Measurements from ENCODE around the gene DEPDC5. TPM values are rescaled to one million over a fixed set of nuclear protein-coding genes. Genes with fewer than 3 reads are reported as not detected.
"Not testable (repeated sequence)": the region's sequence is repeated elsewhere in the genome, so short reads cannot be mapped to it uniquely, and the experiment has no call there.

The DEPDC5 gene
- polyA plus RNA-seq, 4 donors: 15.4 to 18.8 (median 16.1) TPM

- DNase-seq (ENCODE audit: low read depth in 4 of 4, low spot score in 3 of 4): no peak
Measured at GRCh38 chr22:31812977-31813605, 59.3 kb downstream of the DEPDC5 start.

- DNase-seq (ENCODE audit: low read depth in 4 of 4, low spot score in 3 of 4): not testable (repeated sequence)
Measured at GRCh38 chr22:31813898-31814297, 60.1 kb downstream of the DEPDC5 start.

GRCh38 chr22:31814942-31815341 is 61.1 kb downstream of the DEPDC5 start:
- no peak for DNase-seq (ENCODE audit: low read depth in 4 of 4, low spot score in 3 of 4)

- DNase-seq (ENCODE audit: low read depth in 4 of 4, low spot score in 3 of 4): not testable (repeated sequence)
Measured at GRCh38 chr22:31815383-31815814, 61.6 kb downstream of the DEPDC5 start.

DNA sequence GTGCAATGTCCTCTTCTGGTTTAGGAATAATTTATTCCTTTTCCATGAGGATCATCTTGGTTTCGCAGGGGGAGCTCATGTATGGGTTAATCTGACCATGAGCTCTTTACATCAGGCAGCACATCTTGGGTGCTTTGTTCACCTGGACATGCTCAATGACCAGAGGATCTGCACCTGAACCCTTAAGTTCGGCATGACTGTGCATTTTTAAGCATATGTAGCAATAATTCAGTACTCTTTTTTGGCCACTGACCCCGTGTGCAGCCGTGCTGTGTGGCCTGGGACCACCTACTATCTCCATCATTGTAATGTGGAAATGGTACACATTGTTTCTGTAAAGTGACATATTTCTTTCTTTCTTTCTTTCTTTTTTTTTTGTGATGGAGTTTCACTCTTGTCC is 62.9 kb downstream of the DEPDC5 start:
- no peak for DNase-seq (ENCODE audit: low read depth in 4 of 4, low spot score in 3 of 4)

GRCh38 chr22:31818481-31819392 is 64.9 kb downstream of the DEPDC5 start:
- no peak for DNase-seq (ENCODE audit: low read depth in 4 of 4, low spot score in 3 of 4)

DNA sequence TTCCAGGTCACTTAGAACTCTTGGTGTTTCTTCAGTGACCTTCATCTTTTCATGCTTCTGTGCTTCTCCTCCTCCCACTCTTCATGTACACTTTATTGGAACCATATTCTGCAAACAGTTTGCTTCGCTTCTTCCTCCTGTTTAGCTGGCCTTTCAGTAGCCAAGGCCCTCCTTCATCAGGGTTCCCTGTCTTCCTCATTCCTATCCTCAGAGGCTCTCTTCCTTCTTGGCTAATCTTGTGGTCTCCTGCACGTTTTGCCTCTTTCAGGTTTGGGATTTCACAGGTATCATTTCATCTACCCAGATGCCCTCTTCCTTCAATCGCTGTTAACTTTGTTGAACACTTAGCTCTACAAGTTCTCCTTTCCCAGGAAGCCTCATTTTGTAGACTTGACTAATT is 66.8 kb downstream of the DEPDC5 start:
- DNase-seq (ENCODE audit: low read depth in 4 of 4, low spot score in 3 of 4): no peak

GRCh38 chr22:31821572-31821971 is 67.8 kb downstream of the DEPDC5 start:
- no peak for DNase-seq (ENCODE audit: low read depth in 4 of 4, low spot score in 3 of 4)

GRCh38 chr22:31822523-31822922 is 68.7 kb downstream of the DEPDC5 start:
- DNase-seq (ENCODE audit: low read depth in 4 of 4, low spot score in 3 of 4): no peak

DNA sequence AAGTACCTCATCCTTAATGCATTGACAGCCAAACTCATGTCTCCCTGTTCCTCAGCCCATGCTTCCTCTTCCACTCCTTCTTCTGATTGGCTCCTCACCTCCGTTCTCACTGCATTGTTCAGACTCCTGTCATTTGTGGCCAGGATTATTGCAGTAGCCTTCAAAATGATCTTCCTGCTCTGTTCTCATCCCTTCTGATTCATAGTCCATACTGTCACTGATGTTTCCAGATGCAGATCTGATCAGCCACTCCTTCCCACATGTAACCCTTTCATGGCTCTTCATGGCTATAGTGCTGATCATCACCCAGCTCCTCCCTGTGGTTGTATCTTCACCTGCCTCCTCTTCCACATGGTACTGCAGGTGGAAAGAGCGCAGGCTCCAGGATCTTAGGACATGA is 71.7 kb downstream of the DEPDC5 start:
- DNase-seq (ENCODE audit: low read depth in 4 of 4, low spot score in 3 of 4): no peak

GRCh38 chr22:31826443-31826842 is 72.6 kb downstream of the DEPDC5 start:
- DNase-seq (ENCODE audit: low read depth in 4 of 4, low spot score in 3 of 4): no peak

DNA sequence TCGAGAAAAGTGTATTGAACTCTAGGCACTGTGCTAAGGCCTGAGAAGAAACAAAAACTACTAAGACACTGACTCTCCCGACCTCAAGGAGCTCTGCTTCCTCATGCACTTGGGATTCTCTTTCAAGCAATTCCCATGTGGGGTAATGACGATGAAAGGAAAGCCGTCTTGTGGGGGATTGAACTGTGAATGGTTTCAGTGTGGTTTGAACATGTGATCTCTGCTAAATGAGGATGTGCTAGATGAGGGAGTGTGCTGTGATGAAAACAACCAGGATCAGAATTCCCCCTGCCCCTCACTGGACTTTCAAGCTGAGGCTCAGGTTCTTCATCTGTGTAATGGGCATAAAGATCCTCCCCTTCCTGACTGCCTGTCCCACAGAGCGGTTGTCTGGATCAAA is 74.9 kb downstream of the DEPDC5 start:
- DNase-seq (ENCODE audit: low read depth in 4 of 4, low spot score in 3 of 4): no peak

DNA sequence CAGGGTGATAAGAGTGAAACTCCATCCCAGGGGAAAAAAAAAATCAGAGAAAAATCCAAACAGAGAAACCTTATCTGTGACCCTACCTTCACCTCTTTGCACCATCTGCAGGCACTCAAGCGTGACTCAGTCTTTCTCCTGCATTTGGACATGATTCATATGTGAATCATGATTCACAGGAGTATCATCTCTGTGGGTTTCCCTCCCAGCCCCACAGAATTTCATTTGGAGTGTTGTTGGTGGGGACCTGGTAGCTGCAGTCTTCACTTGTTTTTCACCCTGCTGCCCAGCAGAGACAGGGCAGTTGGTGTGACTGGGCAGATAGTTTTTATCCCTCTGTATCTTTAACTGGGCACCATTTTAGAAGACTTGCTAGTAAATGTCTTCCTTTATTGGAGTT is 75.7 kb downstream of the DEPDC5 start:
- no peak for DNase-seq (ENCODE audit: low read depth in 4 of 4, low spot score in 3 of 4)

DNA sequence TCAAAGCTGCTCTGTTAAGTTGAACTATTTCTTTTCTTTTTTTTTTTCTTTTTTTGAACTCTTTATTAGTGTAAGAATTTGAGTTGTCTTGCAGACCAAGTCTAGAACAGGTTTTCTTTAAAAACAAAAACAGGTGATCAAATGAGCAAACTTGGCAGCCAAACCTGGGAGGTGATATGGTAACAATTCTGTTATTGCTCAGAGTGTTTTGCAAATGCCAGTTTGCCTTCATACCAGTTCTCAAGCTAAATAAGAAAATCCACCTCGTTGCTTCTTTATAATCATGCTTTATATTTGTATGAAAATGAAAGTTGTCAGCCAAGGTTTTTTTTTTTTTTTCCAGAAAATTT is 76.9 kb downstream of the DEPDC5 start:
- no peak for DNase-seq (ENCODE audit: low read depth in 4 of 4, low spot score in 3 of 4)

GRCh38 chr22:31833930-31834329 is 80.1 kb downstream of the DEPDC5 start:
- DNase-seq (ENCODE audit: low read depth in 4 of 4, low spot score in 3 of 4): no peak

GRCh38 chr22:31836010-31836409 is 82.2 kb downstream of the DEPDC5 start:
- no peak for DNase-seq (ENCODE audit: low read depth in 4 of 4, low spot score in 3 of 4)

DNA sequence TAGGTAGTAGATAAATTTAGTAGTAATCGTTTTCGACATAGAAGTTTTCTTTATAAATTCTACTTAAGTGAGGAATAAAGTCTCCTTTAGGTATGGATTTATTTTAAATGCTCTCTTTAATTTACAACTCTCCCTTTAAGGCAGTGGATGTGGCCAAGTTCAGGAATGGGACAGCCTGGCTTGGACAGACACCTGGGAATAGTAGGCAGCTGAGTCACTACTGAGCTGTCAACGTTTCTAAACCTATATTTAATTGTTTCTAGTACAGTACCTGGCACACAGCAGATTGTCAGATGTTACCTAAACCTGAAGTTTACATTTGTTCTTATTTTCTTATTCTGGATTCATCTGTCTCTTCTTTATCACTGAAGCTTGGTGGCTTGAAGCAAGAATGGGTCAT is 85.1 kb downstream of the DEPDC5 start:
- DNase-seq (ENCODE audit: low read depth in 4 of 4, low spot score in 3 of 4): no peak

DNA sequence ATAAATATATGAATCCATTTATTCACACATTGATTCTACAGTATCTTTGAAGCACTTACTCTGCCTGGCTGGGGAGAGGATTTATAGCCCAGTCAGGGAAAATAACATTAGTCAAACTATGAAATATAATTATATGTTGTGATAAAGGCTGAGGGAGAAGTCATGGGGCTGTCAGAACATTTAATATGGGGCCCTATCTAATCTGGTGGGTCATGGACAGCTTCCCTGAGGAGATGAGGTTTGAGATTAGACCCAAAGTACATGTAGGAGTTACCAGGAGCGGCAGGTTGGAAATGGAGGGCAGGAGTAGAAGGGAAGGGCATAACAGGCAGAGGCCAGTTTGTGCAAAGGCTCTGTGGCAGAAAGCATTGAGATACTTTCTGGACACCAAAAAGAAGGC is 86.2 kb downstream of the DEPDC5 start:
- no peak for DNase-seq (ENCODE audit: low read depth in 4 of 4, low spot score in 3 of 4)

- no peak for DNase-seq (ENCODE audit: low read depth in 4 of 4, low spot score in 3 of 4)
Measured at GRCh38 chr22:31840585-31840984, 86.8 kb downstream of the DEPDC5 start.

GRCh38 chr22:31841078-31841827 is 87.4 kb downstream of the DEPDC5 start:
- DNase-seq (ENCODE audit: low read depth in 4 of 4, low spot score in 3 of 4): no peak

- no peak for DNase-seq (ENCODE audit: low read depth in 4 of 4, low spot score in 3 of 4)
Measured at GRCh38 chr22:31843526-31843925, 89.7 kb downstream of the DEPDC5 start.

Data from right renal pelvis (tissue), 4 donors.